ENCODE measurements around the gene NKX3-2. TPM values are rescaled to one million over a fixed set of nuclear protein-coding genes. Genes with fewer than 3 reads are reported as not detected.
A peak's percentile ranks its signal among the peaks of the same experiment; 100 is the strongest.

Gene NKX3-2
- total RNA-seq, 2 experiments from 2014 or later, result not detected

DNA sequence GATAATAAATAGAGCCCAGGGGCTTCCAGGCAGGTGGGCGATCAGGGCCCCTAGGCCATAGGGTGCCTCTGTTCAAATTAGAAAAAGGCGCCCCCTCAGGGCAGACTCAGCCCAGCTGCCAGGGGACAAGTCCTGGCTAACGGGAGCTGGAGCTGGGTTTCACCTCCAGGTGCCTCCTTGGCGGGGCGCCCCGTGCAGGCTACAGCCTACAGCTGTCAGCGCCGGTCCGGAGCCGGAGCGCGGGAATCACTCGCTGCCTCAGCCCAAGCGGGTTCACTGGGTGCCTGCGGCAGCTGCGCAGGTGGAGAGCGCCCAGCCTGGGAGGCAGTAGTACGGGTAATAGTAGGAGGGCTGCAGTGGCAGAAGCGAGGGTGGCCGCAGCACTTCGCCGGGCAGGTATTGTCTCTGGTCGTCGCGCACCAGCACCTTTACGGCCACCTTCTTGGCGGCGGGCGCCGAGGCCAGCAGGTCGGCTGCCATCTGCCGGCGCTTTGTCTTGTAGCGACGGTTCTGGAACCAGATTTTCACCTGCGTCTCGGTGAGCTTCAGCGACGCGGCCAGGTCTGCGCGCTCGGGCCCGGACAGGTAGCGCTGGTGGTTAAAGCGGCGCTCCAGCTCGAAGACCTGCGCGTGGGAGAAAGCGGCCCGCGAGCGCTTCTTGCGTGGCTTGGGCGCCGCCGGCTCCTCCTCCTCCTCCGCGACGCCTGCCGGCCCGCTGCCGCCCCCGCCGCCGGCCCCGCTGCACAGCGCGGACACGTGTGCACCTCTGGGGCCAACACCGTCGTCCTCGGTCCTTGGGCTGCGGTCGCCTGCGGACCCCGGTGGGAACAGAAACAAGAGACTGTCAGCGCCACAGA is 2.4 kb downstream of the NKX3-2 start:
- H3K9me3 Mint-ChIP-seq, result peaks cover 4% of the 10 kb centered on the region
- no peak overlapping the region for H3K27ac Mint-ChIP-seq
- peaks cover 27% of the 10 kb centered on the region for H3K4me1 Mint-ChIP-seq
- peaks cover 14% of the 10 kb centered on the region for H3K36me3 Mint-ChIP-seq (ENCODE audit: low read depth)
- no peak overlapping the region for H3K4me3 Mint-ChIP-seq
- ChIA-PET CTCF (interaction anchor here (1.0 to 2.7 kb wide), 3 partner anchors 13 to 26 kb away, joined by 3 to 10 read pairs (median 3); no protein-coding TSS in a partner anchor), POLR2A (no interaction called here)
- DNase-seq, result peak; percentile 35
- H3K27me3 Mint-ChIP-seq, result peaks cover 81% of the 10 kb centered on the region

DNA sequence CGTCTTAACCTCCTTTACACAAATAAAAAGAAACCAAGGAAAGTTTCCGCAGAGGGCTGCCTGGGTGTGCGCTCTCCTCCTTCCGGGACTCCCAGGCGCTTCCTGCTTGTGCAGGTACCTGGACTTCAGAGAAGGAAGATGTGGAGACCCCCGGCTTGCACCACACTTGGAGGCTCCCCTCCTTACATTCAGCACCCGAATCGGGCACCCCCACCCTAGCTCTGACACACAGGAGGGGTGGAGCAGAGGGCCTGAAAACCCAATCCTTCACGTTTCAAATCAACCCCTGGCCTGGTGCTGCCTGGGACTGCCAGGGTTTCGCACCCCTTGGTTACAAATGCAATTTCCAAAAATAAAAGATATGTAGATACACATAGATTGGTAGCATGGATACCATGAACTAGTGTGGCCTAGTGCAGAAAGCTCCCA is 3.1 kb downstream of the NKX3-2 start:
- POLR2A ChIA-PET, result no interaction called here
- no peak for DNase-seq
- peaks cover 81% of the 10 kb centered on the region for H3K27me3 Mint-ChIP-seq
- H3K27ac Mint-ChIP-seq, result no peak overlapping the region
- CTCF ChIA-PET, result interaction anchor here (2.7 kb wide), 1 partner anchor 12 kb away, joined by 10 read pairs; no protein-coding TSS in a partner anchor
- peaks cover 15% of the 10 kb centered on the region for H3K36me3 Mint-ChIP-seq (ENCODE audit: low read depth)
- H3K4me3 Mint-ChIP-seq, result no peak overlapping the region
- H3K9me3 Mint-ChIP-seq, result peaks cover 3% of the 10 kb centered on the region
- peaks cover 21% of the 10 kb centered on the region for H3K4me1 Mint-ChIP-seq

GRCh38 chr4:13540446-13541175 is 3.7 kb downstream of the NKX3-2 start:
- DNase-seq, result no peak
- ChIA-PET POLR2A (no interaction called here), CTCF (interaction anchor here (0.7 to 1.2 kb wide), 2 partner anchors 12 to 19 kb away, joined by 3 to 4 read pairs; no protein-coding TSS in a partner anchor)
- Mint-ChIP-seq H3K4me1 (peaks cover 19% of the 10 kb centered on the region), H3K27ac (peak overlapping the region; percentile 58), H3K27me3 (peaks cover 83% of the 10 kb centered on the region), H3K9me3 (peaks cover 3% of the 10 kb centered on the region), H3K4me3 (no peak overlapping the region), H3K36me3 (ENCODE audit: low read depth) (peaks cover 15% of the 10 kb centered on the region)

DNA sequence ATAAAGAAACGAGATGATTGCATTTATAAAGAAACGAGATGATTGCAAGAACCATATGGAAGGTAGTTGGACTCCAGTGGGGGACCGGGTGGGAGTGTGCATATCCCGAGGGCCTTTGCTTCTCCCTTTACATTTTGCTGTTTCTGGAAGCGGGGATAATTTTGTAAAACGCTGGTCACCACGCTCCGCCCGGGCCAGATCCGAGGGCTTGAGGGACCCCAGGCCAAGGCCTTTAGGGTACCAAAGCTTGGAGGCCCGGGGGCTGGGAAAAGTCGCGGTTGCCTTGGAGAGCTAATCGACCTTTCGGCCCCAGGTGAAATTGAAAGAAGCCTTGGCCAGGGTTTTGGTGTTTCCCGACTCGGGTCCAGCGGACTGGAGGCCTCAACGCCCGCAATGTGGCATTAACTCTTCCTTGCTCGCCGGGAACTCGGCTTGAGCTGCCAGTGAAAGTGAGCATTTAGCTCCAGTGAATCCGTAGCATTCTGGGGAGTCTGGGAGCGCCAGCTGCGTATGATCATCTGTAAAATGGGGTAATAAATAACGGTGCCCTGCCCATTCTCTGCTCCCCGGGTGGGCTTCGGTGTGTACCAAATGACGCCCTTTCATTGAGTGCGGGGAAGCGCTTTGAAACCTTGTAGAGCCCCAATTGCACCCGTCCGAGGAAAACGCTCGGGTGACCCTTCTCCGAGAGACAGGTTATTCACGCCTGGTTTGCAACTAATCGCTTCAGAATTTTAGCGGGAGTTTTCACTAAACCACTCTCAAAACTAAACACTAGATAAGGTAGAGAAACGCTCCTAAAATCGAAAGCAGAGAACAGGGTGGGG is 4.5 kb downstream of the NKX3-2 start:
- Mint-ChIP-seq H3K9me3 (peaks cover 3% of the 10 kb centered on the region), H3K4me3 (no peak overlapping the region), H3K36me3 (ENCODE audit: low read depth) (peaks cover 11% of the 10 kb centered on the region), H3K4me1 (peaks cover 12% of the 10 kb centered on the region), H3K27me3 (peaks cover 84% of the 10 kb centered on the region), H3K27ac (peak overlapping the region; percentile 64)
- CTCF ChIA-PET, result interaction anchor here (1.2 kb wide), 1 partner anchor 18 kb away, joined by 4 read pairs; no protein-coding TSS in a partner anchor
- DNase-seq, result no peak
- POLR2A ChIA-PET, result no interaction called here

GRCh38 chr4:13539047-13539618 is 5.2 kb downstream of the NKX3-2 start:
- ChIA-PET POLR2A (no interaction called here), CTCF (interaction anchor here (1.2 kb wide), 1 partner anchor 17 kb away, joined by 4 read pairs; no protein-coding TSS in a partner anchor)
- Mint-ChIP-seq H3K4me3 (no peak overlapping the region), H3K9me3 (peaks cover 3% of the 10 kb centered on the region), H3K27ac (no peak overlapping the region), H3K27me3 (peaks cover 87% of the 10 kb centered on the region), H3K4me1 (peaks cover 12% of the 10 kb centered on the region), H3K36me3 (ENCODE audit: low read depth) (peaks cover 11% of the 10 kb centered on the region)
- DNase-seq, result no peak

GRCh38 chr4:13538427-13538973 is 5.8 kb downstream of the NKX3-2 start:
- Mint-ChIP-seq H3K27ac (peak overlapping the region; percentile 4), H3K9me3 (peaks cover 3% of the 10 kb centered on the region), H3K36me3 (ENCODE audit: low read depth) (peaks cover 11% of the 10 kb centered on the region), H3K4me1 (peaks cover 14% of the 10 kb centered on the region), H3K27me3 (peaks cover 90% of the 10 kb centered on the region), H3K4me3 (no peak overlapping the region)
- POLR2A ChIA-PET, result no interaction called here
- CTCF ChIA-PET, result no interaction called here
- DNase-seq, result no peak

GRCh38 chr4:13537832-13538177 is 6.5 kb downstream of the NKX3-2 start:
- Mint-ChIP-seq H3K27ac (peak overlapping the region; percentile 31), H3K4me3 (no peak overlapping the region)
- CTCF ChIA-PET, result no interaction called here

GRCh38 chr4:13537011-13537831 is 7.1 kb downstream of the NKX3-2 start:
- peak overlapping the region; percentile 20 for H3K27ac Mint-ChIP-seq
- peaks cover 91% of the 10 kb centered on the region for H3K27me3 Mint-ChIP-seq
- POLR2A ChIA-PET, result no interaction called here
- peaks cover 3% of the 10 kb centered on the region for H3K9me3 Mint-ChIP-seq
- CTCF ChIA-PET, result no interaction called here
- no peak for DNase-seq
- H3K4me1 Mint-ChIP-seq, result peaks cover 10% of the 10 kb centered on the region
- peaks cover 10% of the 10 kb centered on the region for H3K36me3 Mint-ChIP-seq (ENCODE audit: low read depth)
- peak overlapping the region; percentile 25 for H3K4me3 Mint-ChIP-seq

More at GRCh38 chr4:13537832-13538177, 6.5 kb downstream of the NKX3-2 start:
- POLR2A ChIA-PET, result no interaction called here
- Mint-ChIP-seq H3K27me3 (peaks cover 90% of the 10 kb centered on the region), H3K4me1 (peaks cover 11% of the 10 kb centered on the region), H3K36me3 (ENCODE audit: low read depth) (peaks cover 11% of the 10 kb centered on the region), H3K9me3 (peaks cover 3% of the 10 kb centered on the region)
- DNase-seq, result no peak

GRCh38 chr4:13536607-13537006 is 7.7 kb downstream of the NKX3-2 start:
- ChIA-PET POLR2A (no interaction called here), CTCF (no interaction called here)
- Mint-ChIP-seq H3K36me3 (ENCODE audit: low read depth) (peaks cover 10% of the 10 kb centered on the region), H3K27me3 (peaks cover 92% of the 10 kb centered on the region), H3K27ac (peak overlapping the region; percentile 20), H3K9me3 (peaks cover 3% of the 10 kb centered on the region), H3K4me1 (peaks cover 10% of the 10 kb centered on the region), H3K4me3 (peak overlapping the region; percentile 19)
- DNase-seq, result no peak

DNA sequence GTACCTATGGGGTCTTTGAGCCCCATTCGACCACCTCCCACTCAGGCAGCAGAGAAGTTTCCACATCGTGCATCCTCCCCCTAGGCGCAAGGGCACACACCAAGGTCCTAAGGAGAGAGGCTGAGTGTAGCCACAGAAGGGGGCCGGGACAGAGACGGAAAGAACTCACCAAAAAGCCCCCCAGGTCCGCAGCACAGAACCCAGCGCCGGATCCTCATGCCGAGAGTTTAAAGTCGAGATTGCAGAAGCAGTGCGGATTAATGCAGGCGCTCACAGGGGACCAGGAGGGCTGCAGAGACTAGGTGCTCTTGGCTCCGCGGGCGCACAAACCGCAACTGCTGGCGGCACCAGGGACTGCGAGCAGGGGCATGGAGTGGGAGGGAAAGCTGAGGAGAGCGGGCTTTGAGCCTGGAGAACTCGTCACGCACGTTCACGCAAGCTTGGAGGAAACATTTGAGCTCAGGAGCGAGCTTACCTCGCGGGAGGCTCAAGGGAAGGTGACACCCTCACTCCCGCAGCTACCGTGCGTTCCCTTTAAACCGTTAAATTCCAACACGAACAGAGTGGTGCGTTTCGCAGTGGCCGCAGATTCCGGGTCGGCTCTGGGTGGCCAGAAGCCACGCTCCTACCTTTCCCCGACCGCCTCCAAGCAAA is 8.5 kb downstream of the NKX3-2 start:
- Mint-ChIP-seq H3K4me1 (peaks cover 9% of the 10 kb centered on the region), H3K9me3 (peaks cover 3% of the 10 kb centered on the region), H3K36me3 (ENCODE audit: low read depth) (peaks cover 11% of the 10 kb centered on the region), H3K4me3 (peak overlapping the region; percentile 3), H3K27me3 (peaks cover 92% of the 10 kb centered on the region), H3K27ac (peak overlapping the region; percentile 72)
- no peak for DNase-seq
- CTCF ChIA-PET, result interaction anchor here (0.8 kb wide), 1 partner anchor 9 kb away, joined by 3 read pairs; no protein-coding TSS in a partner anchor
- POLR2A ChIA-PET, result no interaction called here

- H3K9me3 Mint-ChIP-seq, result peaks cover 3% of the 10 kb centered on the region
- H3K36me3 Mint-ChIP-seq (ENCODE audit: low read depth), result peaks cover 12% of the 10 kb centered on the region
- H3K27ac Mint-ChIP-seq, result peak overlapping the region; percentile 72
- peaks cover 92% of the 10 kb centered on the region for H3K27me3 Mint-ChIP-seq
- POLR2A ChIA-PET, result no interaction called here
- H3K4me3 Mint-ChIP-seq, result no peak overlapping the region
- H3K4me1 Mint-ChIP-seq, result peaks cover 7% of the 10 kb centered on the region
- DNase-seq, result no peak
- CTCF ChIA-PET, result no interaction called here
Measured at GRCh38 chr4:13535118-13535517, 9.2 kb downstream of the NKX3-2 start.
